Esophagus (tissue), 2 donors: ENCODE results near the gene LAT. TPM values are rescaled to one million over a fixed set of nuclear protein-coding genes. Genes with fewer than 3 reads are reported as not detected.

Experiments used
- H3K27ac ChIP-seq, 2 donors: one replicate each; pipeline ENCODE4 v1.5.1; 2013; ENCODE audit warnings: low read depth in 2 of 2, mild to moderate bottlenecking in 2 of 2, inconsistent platforms in 1 of 2, low read length in 1 of 2, moderate library complexity in 1 of 2
- H3K27me3 ChIP-seq, 2 donors: one replicate each; pipeline ENCODE4 v1.6.1; 2013; ENCODE audit warnings: low read length in 2 of 2, control low read depth in 1 of 2, mild to moderate bottlenecking in 1 of 2; ENCODE audit not compliant: insufficient read depth in 2 of 2, control insufficient read depth in 1 of 2
- H3K36me3 ChIP-seq, 2 donors: one replicate each; pipeline ENCODE4 v1.6.1; 2013; ENCODE audit warnings: low read length in 1 of 2; ENCODE audit not compliant: control insufficient read depth in 2 of 2, insufficient read depth in 2 of 2
- H3K4me1 ChIP-seq, 2 donors: one replicate each; pipeline ENCODE4 v1.6.1; 2013; ENCODE audit warnings: low read length in 1 of 2; ENCODE audit not compliant: control insufficient read depth in 2 of 2, insufficient read depth in 2 of 2
- H3K4me3 ChIP-seq, 2 donors: one replicate each; pipeline ENCODE4 v1.5.1; 2013; ENCODE audit warnings: low read length in 2 of 2, mild to moderate bottlenecking in 2 of 2, low read depth in 1 of 2, moderate library complexity in 1 of 2
- H3K9me3 ChIP-seq, 2 donors: one replicate each; pipeline ENCODE4 v1.6.1; 2013; ENCODE audit warnings: mild to moderate bottlenecking in 2 of 2, low read depth in 1 of 2, low read length in 1 of 2, moderate library complexity in 1 of 2; ENCODE audit not compliant: control insufficient read depth in 2 of 2, insufficient read depth in 1 of 2
- WGBS, 2 donors: extraction: QIAGEN DNeasy Blood & Tissue Kit; methylation state at CpG; one replicate each; pipeline ENCODE4 v1.1.7; 2013; 5-methylcytosine and 5-hydroxymethylcytosine counted together
- polyA plus RNA-seq, 2 donors: library from polyadenylated mRNA; stranded (reverse); fragments of 200-250 nt; gene quantifications; one replicate each; pipeline ENCODE4 v1.2.3, GENCODE V29; 2013
- donor health status: healthy with polysubstance abuse.
- donor health status: Bipolar disorder and iron deficiency.

Gene LAT
- polyA plus RNA-seq, 2 donors = 7.4 to 13.6 TPM

DNA sequence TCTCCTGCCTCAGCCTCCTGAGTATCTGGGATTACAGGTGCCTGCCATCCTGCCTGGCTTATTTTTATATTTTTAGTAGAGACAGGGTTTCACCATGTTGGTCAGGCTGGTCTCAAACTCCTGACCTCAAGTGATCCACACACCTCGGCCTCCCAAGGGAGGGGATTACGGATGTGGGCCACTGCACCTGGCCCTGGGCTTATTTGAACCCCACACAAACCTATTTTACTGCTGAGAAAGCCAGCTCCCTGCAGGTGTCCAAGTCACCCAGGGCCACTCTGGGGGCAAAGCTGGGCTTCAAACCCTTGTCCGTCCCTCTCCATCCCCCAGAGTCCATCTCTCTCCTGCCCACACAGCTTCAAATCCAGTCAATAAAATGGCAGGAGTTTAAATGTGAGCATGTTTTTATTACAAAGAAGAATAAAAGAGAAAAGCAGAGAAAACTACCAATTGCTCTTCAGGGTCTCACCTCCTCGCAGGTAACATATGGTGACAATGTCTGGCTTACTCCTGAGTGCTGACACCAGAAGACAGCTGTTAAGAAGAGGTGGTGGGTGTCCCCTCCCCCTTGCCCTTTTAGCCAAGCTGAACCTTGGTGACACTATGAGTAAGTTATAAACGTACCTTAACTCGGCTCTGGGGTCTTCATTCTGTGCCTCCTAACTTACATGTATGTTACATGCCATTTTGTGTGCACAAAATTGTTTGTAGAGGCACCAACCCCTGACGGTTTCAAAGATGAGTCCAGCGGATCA is 45.4 kb downstream of the LAT start:
- Histone ChIP-seq H3K4me1 (no peaks in the 10 kb centered on the region), H3K27ac (no peak overlapping the region), H3K4me3 (no peak overlapping the region), H3K36me3 (no peaks in the 10 kb centered on the region), H3K9me3 (no peaks in the 10 kb centered on the region), H3K27me3 (no peaks in the 10 kb centered on the region)
- 72% methylated on average over 8 of the region's 8 CpGs for WGBS, 2 donors

Other genes starting within 250 kb of the LAT start
- under 1 TPM; 0.14 to 0.79 TPM for gene NPIPB9, start 233.3 kb upstream of the LAT start, polyA plus RNA-seq
- 10 to 100 TPM; 37.9 to 82.1 TPM for gene ATXN2L, start 162.1 kb upstream of the LAT start, polyA plus RNA-seq
- gene TUFM, start 138.7 kb upstream of the LAT start, polyA plus RNA-seq = 100 to 1,000 TPM; 175 to 188 TPM
- gene SH2B1, start 121.2 kb upstream of the LAT start, polyA plus RNA-seq = 10 to 100 TPM; 19.9 to 42.7 TPM
- gene ATP2A1, start 106.6 kb upstream of the LAT start, polyA plus RNA-seq = under 1 TPM; 0.25 to 0.69 TPM
- gene RABEP2, start 59.8 kb upstream of the LAT start, polyA plus RNA-seq = 10 to 100 TPM; 23.5 to 46.9 TPM
- under 1 TPM; 0.22 to 0.41 TPM for gene CD19, start 53.1 kb upstream of the LAT start, polyA plus RNA-seq
- gene NFATC2IP, start 34.1 kb upstream of the LAT start, polyA plus RNA-seq = 10 to 100 TPM; 19.1 to 28.3 TPM
- 10 to 100 TPM; 22.2 to 24.6 TPM for gene SPNS1, start 10.3 kb upstream of the LAT start, polyA plus RNA-seq